Choroid plexus epithelial cell (primary cell): ENCODE results near the gene POLD1.

Source experiments
- DNase-seq: peaks from one replicate; pipeline ENCODE4 v3.0.0-alpha.2; 2010; ENCODE audit warnings: low read depth
- H3K4me3 ChIP-seq: 2 replicates; pipeline ENCODE4 v1.5.1; 2011; ENCODE audit warnings: low read depth, mild to moderate bottlenecking, control low read depth, low read length, moderate library complexity
- TF ChIP-seq, protein P1 (sequence below): conservative IDR thresholded peaks from 2 replicates; pipeline ENCODE4 v1.5.1; 2011; ENCODE audit warnings: low read depth, mild to moderate bottlenecking, control low read depth, inconsistent platforms, low read length, moderate library complexity

The POLD1 gene

DNA sequence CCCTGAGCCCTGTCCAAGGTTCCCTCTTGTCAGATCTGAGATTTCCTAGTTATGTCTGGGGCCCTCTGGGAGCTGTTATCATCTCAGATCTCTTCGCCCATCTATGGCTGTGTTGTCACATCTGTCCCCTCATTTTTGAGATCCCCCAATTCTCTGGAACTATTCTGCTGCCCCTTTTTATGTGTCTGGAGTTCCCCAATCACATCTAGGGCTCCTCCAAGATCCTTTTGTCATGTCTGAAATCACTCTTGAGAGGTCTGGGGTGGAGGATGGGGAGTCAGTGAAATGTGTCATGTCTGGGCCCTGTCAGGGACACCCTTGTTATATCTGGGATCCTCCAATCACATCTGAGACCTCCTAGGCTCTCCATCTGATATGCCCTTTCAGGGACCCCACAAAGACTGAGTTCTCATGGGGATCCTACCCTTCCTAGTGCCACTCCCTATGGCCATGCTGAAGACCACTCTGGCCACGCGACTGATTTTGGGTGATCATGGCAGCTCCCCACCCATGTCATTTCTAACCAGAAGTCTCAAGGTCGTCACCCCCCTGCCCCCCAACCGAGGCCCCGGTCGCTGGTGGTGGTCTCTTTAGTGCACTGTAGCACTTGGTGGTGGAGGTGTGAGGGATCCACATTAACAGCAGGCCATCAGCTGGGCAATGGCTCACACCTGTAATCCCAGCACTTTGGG, 44.8 kb downstream of the POLD1 start:
- DNase-seq, result no peak
- no peak overlapping the region for H3K4me3 ChIP-seq
- TF ChIP-seq, protein P1, sequence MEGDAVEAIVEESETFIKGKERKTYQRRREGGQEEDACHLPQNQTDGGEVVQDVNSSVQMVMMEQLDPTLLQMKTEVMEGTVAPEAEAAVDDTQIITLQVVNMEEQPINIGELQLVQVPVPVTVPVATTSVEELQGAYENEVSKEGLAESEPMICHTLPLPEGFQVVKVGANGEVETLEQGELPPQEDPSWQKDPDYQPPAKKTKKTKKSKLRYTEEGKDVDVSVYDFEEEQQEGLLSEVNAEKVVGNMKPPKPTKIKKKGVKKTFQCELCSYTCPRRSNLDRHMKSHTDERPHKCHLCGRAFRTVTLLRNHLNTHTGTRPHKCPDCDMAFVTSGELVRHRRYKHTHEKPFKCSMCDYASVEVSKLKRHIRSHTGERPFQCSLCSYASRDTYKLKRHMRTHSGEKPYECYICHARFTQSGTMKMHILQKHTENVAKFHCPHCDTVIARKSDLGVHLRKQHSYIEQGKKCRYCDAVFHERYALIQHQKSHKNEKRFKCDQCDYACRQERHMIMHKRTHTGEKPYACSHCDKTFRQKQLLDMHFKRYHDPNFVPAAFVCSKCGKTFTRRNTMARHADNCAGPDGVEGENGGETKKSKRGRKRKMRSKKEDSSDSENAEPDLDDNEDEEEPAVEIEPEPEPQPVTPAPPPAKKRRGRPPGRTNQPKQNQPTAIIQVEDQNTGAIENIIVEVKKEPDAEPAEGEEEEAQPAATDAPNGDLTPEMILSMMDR, result no peak

DNA sequence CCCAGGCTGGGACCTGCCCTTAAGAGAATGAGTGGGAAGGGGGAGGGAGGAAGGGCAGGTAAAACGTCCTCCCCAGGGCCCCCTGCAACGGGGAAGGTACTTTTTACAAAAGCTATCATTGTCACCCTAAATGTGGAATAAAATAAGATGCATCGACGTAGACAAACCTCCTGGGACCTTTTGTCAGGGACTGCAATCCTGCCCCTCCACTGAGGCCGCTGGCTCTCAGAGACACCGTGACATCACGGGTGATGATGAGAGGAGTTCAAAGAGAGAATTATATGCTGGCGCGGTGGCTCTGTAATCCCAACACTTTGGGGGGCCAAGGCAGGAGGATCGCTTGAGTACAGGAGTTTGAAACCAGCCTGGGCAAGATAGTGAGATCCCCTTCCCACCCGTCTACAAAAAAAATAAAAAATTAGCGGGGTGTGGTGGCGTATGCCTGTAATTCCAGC, 46.8 kb downstream of the POLD1 start:
- H3K4me3 ChIP-seq, result peak overlapping the region; percentile 63
- no peak for DNase-seq
- TF ChIP-seq, protein P1, result no peak

DNA sequence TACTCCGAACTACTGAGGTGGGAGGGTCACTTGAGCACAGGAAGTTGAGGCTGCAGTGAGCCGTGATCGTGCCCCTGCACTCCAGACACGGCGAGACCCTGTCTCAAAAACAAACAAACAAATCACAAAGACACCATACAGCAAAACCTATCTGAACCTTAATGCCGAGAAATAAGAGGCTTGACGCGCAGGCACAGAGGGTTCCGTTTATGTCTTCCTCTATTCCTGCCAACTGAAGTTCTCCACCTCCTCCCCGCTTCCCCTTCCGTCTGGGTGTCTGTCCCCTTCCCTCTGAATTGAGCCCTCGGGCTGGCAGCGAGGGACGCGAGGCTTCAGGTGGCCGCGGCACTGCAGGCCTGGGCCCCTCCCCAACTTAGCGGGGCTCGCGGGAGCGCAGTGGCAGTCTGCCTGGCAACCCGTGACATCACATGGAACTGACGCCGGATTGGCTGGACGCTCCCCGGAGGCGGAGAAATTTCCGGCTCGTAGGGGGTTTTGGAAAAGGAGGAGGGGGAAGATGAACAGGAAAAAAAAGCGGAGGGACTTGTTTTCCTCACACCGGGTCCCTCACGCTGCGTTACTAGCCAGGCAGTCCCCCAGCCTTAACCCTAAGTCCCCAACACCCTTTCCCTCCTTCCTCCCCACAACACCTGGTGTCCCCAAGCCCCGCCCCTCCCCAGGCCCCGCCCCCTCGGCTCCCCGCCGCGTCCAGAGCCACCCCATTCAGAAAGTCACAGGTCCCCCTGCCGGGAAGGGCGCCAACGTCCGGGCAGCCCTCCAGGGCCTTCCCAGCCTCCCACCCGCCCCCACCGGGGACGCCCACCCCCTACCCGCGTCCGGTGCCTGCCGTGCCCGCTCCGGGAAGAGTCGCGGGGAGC, 47.4 kb downstream of the POLD1 start:
- DNase-seq, result peak; percentile 79
- peak overlapping the region; percentile 63 for H3K4me3 ChIP-seq
- TF ChIP-seq, protein P1, result no peak

DNA sequence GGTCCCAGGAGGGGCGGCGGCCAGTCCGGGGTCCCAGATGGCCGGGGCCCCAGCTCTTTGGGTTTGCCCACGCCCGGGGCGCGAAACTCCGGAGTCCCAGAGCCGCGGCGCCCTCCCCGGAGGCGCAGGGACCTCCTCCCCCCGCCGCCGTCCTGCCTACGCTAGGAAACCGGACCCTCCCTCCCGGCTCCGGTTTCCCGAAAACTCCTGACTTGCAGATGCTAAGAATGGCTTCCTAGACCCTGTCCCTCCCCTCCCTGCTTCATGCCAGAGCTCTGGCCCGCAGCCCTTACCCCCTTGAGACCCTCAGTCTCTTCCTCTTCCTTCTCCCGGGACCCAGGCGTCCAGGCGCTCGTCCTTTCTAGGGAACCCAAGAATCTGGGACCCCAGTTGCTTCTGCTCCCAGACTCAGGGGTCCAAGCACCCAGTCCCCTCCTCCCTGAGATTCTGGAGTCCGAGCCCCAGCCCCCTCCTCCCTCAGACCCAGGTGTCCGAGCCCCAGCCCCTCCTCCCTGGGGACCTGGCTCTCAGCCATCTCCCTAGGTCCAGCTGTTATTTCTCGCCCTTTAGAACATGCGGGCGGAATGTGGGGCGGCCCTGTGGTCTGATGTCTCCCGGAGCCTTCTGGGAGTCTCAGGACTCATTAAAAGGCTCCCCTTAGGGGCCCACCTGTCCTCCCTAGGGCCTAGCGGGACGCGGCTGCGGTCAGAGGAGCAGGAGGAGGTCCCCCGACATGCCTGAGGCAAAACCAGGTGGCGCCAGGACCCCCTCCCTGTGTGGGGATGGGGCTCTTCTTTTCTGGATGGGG, 48.3 kb downstream of the POLD1 start, which contains the start of gene MYBPC2:
Gene MYBPC2, plus strand, starts transcription at position 672 of the 808 bp plus-strand sequence. Its CDS starts 62 bp downstream, at position 734.
- DNase-seq, result peak; percentile 69
- TF ChIP-seq, protein P1, result no peak
- peak within 1 kb of the TSS; percentile 63 for H3K4me3 ChIP-seq

DNA sequence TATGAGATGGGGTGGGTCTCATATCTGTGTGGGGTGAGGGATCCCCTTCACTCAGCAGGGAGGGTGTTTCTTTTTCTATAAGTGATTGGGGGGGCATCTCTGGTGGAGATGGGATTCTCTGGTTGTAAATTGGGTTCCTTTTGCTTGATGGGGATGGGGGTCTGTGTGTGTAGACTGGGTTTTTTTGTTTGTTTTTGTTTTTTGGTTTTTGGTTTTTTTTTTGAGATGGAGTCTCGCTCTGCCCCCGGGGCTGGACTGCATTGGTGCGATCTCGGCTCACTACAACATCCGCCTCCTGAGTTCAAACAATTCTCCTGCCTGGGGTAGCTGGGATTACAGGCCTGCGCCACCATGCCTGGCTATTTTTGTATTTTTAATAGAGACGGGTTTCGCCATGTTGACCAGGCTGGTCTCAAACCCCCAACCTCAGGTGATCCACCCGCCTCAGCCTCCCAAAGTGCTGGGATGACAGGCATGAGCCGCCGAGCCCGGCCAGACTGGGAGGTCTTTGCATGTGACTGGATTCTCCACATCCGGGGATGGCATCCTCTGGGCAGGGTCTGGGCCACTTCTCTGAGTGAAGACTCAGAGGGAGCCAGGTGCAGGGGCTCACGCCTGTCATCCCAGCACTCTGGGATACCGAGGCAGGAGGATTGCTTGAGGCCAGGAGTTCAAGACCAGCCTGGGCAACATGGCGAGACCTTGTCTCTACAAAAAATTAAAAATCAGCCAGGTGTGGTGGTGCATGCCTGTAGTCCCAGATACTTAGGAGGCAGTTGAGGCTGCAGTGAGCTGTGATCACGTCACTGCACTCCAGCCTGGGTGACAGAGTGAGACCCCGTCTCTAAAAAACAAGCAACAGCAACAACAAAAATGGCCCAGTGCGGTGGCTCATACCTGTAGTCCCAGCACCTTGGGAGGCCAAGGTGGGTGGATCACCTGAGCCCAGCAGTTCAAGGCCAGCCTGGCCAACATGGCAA, 49.3 kb downstream of the POLD1 start:
- no peak for DNase-seq
- TF ChIP-seq, protein P1, result no peak
- H3K4me3 ChIP-seq, result no peak overlapping the region

DNA sequence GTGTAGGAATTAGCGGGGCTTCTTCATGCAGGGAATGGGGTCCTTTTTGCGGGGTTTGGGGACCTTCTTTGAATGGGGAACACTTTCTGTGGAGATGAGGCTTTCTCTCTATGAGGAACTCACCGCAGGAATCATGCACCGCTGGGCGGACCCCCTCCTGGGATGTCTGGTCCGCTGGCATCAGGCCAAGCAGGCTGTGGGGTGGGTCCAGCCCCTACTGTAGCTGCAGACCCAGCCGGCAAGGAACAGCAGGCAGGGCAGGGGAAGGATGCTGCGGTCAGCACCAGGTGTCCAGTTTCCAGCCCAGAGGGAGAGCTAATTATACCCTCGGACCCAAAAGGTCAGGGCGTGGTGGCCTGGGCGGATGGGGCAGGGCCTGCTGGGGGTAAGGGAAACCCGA, 50.4 kb downstream of the POLD1 start:
- TF ChIP-seq, protein P1, result no peak
- peak; percentile 27 for DNase-seq
- no peak overlapping the region for H3K4me3 ChIP-seq
